Glutamatergic neuron (in vitro differentiated cells): ENCODE results near the gene ADAMTS4. TPM values are rescaled to one million over a fixed set of nuclear protein-coding genes. Genes with fewer than 3 reads are reported as not detected.
A peak's percentile ranks its signal among the peaks of the same experiment; 100 is the strongest.

ENCODE experiments used
- DNase-seq: peaks from one replicate; pipeline ENCODE4 v3.0.0; 2022
- H3K27ac Mint-ChIP-seq: one replicate; pipeline ENCODE4 v1.8.0; 2020; ENCODE audit warnings: mild to moderate bottlenecking, mixed read lengths, inconsistent platforms; ENCODE audit not compliant: unreplicated experiment
- H3K27me3 Mint-ChIP-seq: one replicate; pipeline ENCODE4 v1.8.0; 2020; ENCODE audit warnings: mild to moderate bottlenecking, moderate library complexity, mixed read lengths, inconsistent platforms; ENCODE audit not compliant: unreplicated experiment
- H3K36me3 Mint-ChIP-seq: one replicate; pipeline ENCODE4 v1.8.0; 2020; ENCODE audit warnings: mild to moderate bottlenecking, mixed read lengths, inconsistent platforms; ENCODE audit not compliant: unreplicated experiment
- H3K4me1 Mint-ChIP-seq: one replicate; pipeline ENCODE4 v1.8.0; 2020; ENCODE audit warnings: mild to moderate bottlenecking, low read depth, mixed read lengths, inconsistent platforms; ENCODE audit not compliant: unreplicated experiment
- H3K4me3 Mint-ChIP-seq: one replicate; pipeline ENCODE4 v1.8.0; 2020; ENCODE audit warnings: mild to moderate bottlenecking, mixed read lengths, inconsistent platforms; ENCODE audit not compliant: unreplicated experiment
- H3K9me3 Mint-ChIP-seq: one replicate; pipeline ENCODE4 v1.8.0; 2020; ENCODE audit warnings: mild to moderate bottlenecking, moderate library complexity, mixed read lengths, inconsistent platforms; ENCODE audit not compliant: unreplicated experiment
- CTCF ChIP-seq: fragments of 200-600 bp; sonication (generic); IDR thresholded peaks from one replicate; pipeline ENCODE4 v1.5.0; 2021; ENCODE audit not compliant: partially characterized antibody, unreplicated experiment
- total RNA-seq: library from RNA; stranded (reverse); fragmentation: NEBNext Ultra II Directional; extraction: Animal tissue kit (Norgen Biotek cat#: 25700); gene quantifications from one replicate; pipeline ENCODE4 v1.2.1, GENCODE V29; 2021; ENCODE audit not compliant: unreplicated experiment

ADAMTS4 gene
- total RNA-seq, 1 donor from 2014 or later: 12.3 TPM

DNA sequence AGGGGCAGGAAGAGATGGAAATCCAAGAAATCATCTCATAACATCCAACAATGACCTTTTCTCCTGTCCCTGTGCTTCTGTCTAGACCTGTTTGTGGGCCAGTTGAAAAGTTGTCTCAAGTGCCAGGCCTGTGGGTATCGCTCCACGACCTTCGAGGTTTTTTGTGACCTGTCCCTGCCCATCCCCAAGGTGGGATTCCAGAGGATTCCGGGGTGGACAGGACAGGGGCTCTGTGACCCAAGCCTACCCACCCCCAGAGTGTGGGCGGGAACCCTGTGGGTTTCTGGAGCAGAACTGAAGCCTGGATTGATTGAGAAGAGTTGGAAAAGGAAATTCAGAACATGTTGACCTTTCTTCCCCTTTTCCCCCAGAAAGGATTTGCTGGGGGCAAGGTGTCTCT, 35.1 kb downstream of the ADAMTS4 start:
- H3K27me3 Mint-ChIP-seq: peaks cover 13% of the 10 kb centered on the region
- H3K9me3 Mint-ChIP-seq: peaks cover 10% of the 10 kb centered on the region
- H3K4me3 Mint-ChIP-seq: no peak overlapping the region
- no peak for TF ChIP-seq CTCF
- H3K36me3 Mint-ChIP-seq: no peaks in the 10 kb centered on the region
- DNase-seq: no peak
- peaks cover 14% of the 10 kb centered on the region for H3K4me1 Mint-ChIP-seq
- H3K27ac Mint-ChIP-seq: no peak overlapping the region

- H3K9me3 Mint-ChIP-seq: peaks cover 11% of the 10 kb centered on the region
- peaks cover 13% of the 10 kb centered on the region for H3K27me3 Mint-ChIP-seq
- no peaks in the 10 kb centered on the region for H3K36me3 Mint-ChIP-seq
- no peak for DNase-seq
- H3K27ac Mint-ChIP-seq: no peak overlapping the region
- no peak for TF ChIP-seq CTCF
- peak overlapping the region; percentile 6 for H3K4me3 Mint-ChIP-seq
- peaks cover 18% of the 10 kb centered on the region for H3K4me1 Mint-ChIP-seq
Measured at GRCh38 chr1:161162806-161163205, 36.0 kb downstream of the ADAMTS4 start.

GRCh38 chr1:161162052-161162451, 36.8 kb downstream of the ADAMTS4 start:
- no peak for TF ChIP-seq CTCF

DNA sequence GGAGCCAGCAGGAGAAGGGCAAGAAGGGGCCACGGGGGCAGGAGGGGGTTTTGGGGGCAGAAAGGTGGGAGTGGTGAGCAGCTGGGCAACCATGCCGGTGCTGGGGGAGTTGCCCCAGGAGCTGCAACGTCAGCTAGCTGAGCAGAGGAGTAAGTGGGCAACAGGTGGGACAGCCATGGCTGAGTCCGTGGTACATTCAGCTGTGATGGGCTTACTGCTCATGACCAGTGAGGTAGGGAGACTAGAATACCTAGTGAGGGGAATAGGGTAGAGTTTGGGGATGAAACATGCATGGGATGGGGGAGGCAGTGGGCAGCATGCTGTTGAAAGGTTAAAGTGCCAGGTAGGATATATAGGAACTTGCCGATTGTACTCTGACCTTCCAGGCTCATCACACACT, 37.2 kb downstream of the ADAMTS4 start:
- Mint-ChIP-seq H3K9me3 (peaks cover 6% of the 10 kb centered on the region), H3K36me3 (no peaks in the 10 kb centered on the region), H3K27ac (no peak overlapping the region), H3K4me1 (peaks cover 14% of the 10 kb centered on the region), H3K4me3 (no peak overlapping the region), H3K27me3 (peaks cover 10% of the 10 kb centered on the region)
- TF ChIP-seq CTCF: no peak
- DNase-seq: no peak

More at GRCh38 chr1:161162052-161162451, 36.8 kb downstream of the ADAMTS4 start:
- peaks cover 15% of the 10 kb centered on the region for H3K4me1 Mint-ChIP-seq
- no peak overlapping the region for H3K27ac Mint-ChIP-seq
- H3K4me3 Mint-ChIP-seq: peak overlapping the region; percentile 78
- no peaks in the 10 kb centered on the region for H3K36me3 Mint-ChIP-seq
- peaks cover 9% of the 10 kb centered on the region for H3K9me3 Mint-ChIP-seq
- DNase-seq: no peak
- peaks cover 13% of the 10 kb centered on the region for H3K27me3 Mint-ChIP-seq

- no peak for TF ChIP-seq CTCF
- no peak overlapping the region for H3K27ac Mint-ChIP-seq
- no peaks in the 10 kb centered on the region for H3K36me3 Mint-ChIP-seq
- peaks cover 5% of the 10 kb centered on the region for H3K9me3 Mint-ChIP-seq
- peak overlapping the region; percentile 91 for H3K4me3 Mint-ChIP-seq
- peaks cover 14% of the 10 kb centered on the region for H3K4me1 Mint-ChIP-seq
- no peak for DNase-seq
- peaks cover 8% of the 10 kb centered on the region for H3K27me3 Mint-ChIP-seq
Measured at GRCh38 chr1:161160671-161161145, 38.1 kb downstream of the ADAMTS4 start.
